HG03135 (cell line): Measurements from ENCODE around the gene ETNK1.

ENCODE experiments used
- ATAC-seq: cut with Tn5 transposase; IDR thresholded peaks from one replicate; pipeline ENCODE4 v1.9.1; 2021; ENCODE audit warnings: mild to moderate bottlenecking, moderate library complexity; ENCODE audit not compliant: unreplicated experiment

ETNK1 gene

GRCh38 chr12:22731236-22731635 is 106.3 kb downstream of the ETNK1 start:
- ATAC-seq = no peak

DNA sequence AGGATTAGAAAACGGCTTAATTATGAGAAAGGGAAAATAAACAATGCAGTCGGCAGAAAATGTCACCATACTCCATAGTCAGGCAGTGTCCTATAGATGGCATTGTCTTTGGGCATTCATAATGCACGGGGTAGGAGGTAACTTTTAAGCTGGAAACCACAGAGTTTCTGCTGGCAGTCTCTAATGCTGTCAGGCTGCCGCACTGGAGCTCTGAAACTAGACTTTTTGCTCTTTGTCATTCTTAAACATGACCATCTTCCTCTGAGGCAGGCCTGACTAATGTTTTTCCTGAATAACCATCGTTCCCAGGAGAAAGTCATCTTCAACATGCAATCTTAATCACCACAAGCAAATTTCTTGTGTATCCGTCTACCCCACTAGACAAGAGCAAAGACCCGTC is 108.8 kb downstream of the ETNK1 start:
- no peak for ATAC-seq

DNA sequence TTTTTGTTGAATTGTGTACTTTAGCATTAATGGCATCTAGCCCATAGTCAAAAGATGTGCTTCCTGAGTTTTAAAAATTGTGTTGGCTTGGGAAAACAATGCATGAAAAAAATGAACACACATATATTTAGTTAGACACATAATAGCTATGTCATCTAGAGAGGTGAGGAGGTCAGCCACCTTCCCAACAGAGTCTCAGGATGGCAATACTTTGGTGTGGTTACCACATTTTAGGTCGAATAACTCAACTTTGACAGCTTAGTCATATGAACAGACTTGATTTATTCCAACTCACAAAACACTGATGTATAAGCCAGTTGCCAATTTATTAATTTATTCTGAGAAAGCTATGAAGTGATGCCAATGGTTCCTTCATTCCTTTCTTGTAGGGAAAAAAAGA is 114.0 kb downstream of the ETNK1 start:
- ATAC-seq = no peak
